ENCODE measurements around the gene FSTL5.

FSTL5 gene

GRCh38 chr4:161342881-161343568, 820.8 kb downstream of the FSTL5 start:
- H3K4me3 ChIP-seq (ENCODE audit: low read length), result no peak overlapping the region
- no peaks in the 10 kb centered on the region for H3K9me3 ChIP-seq (ENCODE audit: insufficient read depth, low read depth, low read length)
- no peaks in the 10 kb centered on the region for H3K4me1 ChIP-seq (ENCODE audit: insufficient read depth, low read length)
- no peak overlapping the region for H3K27ac ChIP-seq (ENCODE audit: low read length)
- H3K27me3 ChIP-seq (ENCODE audit: insufficient read depth, low read length), result no peaks in the 10 kb centered on the region
- no peak overlapping the region for H3K9ac ChIP-seq (ENCODE audit: low read depth, low read length)
- no peaks in the 10 kb centered on the region for H3K36me3 ChIP-seq (ENCODE audit: insufficient read depth, low read depth, low read length)

GRCh38 chr4:161336621-161337020, 827.2 kb downstream of the FSTL5 start:
- Histone ChIP-seq H3K27ac (ENCODE audit: low read length) (no peak overlapping the region), H3K27me3 (ENCODE audit: insufficient read depth, low read length) (no peaks in the 10 kb centered on the region), H3K4me1 (ENCODE audit: insufficient read depth, low read length) (no peaks in the 10 kb centered on the region), H3K9ac (ENCODE audit: low read depth, low read length) (no peak overlapping the region), H3K4me3 (ENCODE audit: low read length) (no peak overlapping the region), H3K9me3 (ENCODE audit: insufficient read depth, low read depth, low read length) (no peaks in the 10 kb centered on the region), H3K36me3 (ENCODE audit: insufficient read depth, low read depth, low read length) (no peaks in the 10 kb centered on the region)

- no peaks in the 10 kb centered on the region for H3K27me3 ChIP-seq (ENCODE audit: insufficient read depth, low read length)
- H3K9me3 ChIP-seq (ENCODE audit: insufficient read depth, low read depth, low read length), result no peaks in the 10 kb centered on the region
- H3K4me3 ChIP-seq (ENCODE audit: low read length), result no peak overlapping the region
Measured at GRCh38 chr4:161336016-161336530, 827.7 kb downstream of the FSTL5 start.

More at GRCh38 chr4:161336016-161336530, 827.7 kb downstream of the FSTL5 start:
- Histone ChIP-seq H3K4me1 (ENCODE audit: insufficient read depth, low read length) (no peaks in the 10 kb centered on the region), H3K27ac (ENCODE audit: low read length) (no peak overlapping the region), H3K36me3 (ENCODE audit: insufficient read depth, low read depth, low read length) (no peaks in the 10 kb centered on the region), H3K9ac (ENCODE audit: low read depth, low read length) (no peak overlapping the region)
